Lower leg skin (tissue), 3 donors: ENCODE data around the gene MYO15B.

Source experiments
- CTCF ChIP-seq, 3 donors: fragments of 450-650 bp; IDR thresholded peaks; one replicate each; pipeline ENCODE4 v1.5.1; 2016; ENCODE audit warnings: antibody characterized with exemption in 3 of 3, mild to moderate bottlenecking in 3 of 3, moderate library complexity in 2 of 3
- POLR2A ChIP-seq, 2 donors: fragments of 450-650 bp; IDR thresholded peaks; one replicate each; pipeline ENCODE4 v1.6.1; 2016 to 2017; ENCODE audit warnings: antibody characterized with exemption in 2 of 2, mild to moderate bottlenecking in 1 of 2, moderate library complexity in 1 of 2

DNA sequence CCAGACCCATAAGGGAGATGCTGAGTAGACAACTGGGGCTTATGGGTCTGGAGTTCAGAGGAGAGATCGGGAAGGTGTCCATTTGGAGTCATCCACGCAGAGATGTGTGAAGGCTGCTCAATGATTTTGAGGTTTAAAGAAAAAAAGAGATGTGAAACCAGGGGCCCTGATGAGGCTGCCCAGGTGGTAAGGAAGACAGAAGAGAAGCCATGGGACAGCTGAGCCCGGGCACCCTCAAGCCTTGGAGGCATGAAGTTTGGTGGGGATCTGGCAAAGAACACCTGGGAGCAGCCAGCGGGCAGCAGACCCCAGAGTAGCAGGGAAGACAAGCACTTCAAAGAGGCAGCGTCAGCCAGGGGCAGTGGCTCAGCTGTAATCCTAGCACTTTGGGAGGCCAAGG lies 20.8 kb upstream of the MYO15B start:
- no peak for TF ChIP-seq POLR2A (IDR thresholded peaks at IDR 0.05)
- no peak for TF ChIP-seq CTCF (IDR thresholded peaks at IDR 0.05)
